ENCODE measurements around the gene B3GALNT1.

- TF ChIP-seq CTCF (conservative IDR thresholded peaks at IDR 0.05 in 1 of 2, IDR thresholded peaks at IDR 0.05 in 1 of 2; ENCODE audit: extremely low read depth in 1 of 2, insufficient read depth in 1 of 2, low read depth in 1 of 2, low read length in 2 of 2) (no peak), EZH2 (IDR thresholded peaks at IDR 0.05; ENCODE audit: borderline replicate concordance, low read length) (no peak)
Measured at GRCh38 chr3:161107311-161107710, 2.2 kb upstream of the B3GALNT1 start.
